HG03457 (cell line): ENCODE results near the gene FRMD4B.
"Not testable (repeated sequence)": the region's sequence is repeated elsewhere in the genome, so short reads cannot be mapped to it uniquely, and the experiment has no call there.

ENCODE experiments used
- ATAC-seq: cut with Tn5 transposase; IDR thresholded peaks from one replicate; pipeline ENCODE4 v1.9.1; 2021; ENCODE audit warnings: moderate number of reproducible peaks; ENCODE audit not compliant: unreplicated experiment

FRMD4B gene

GRCh38 chr3:69292185-69292584, 93.7 kb downstream of the FRMD4B start:
- no peak for ATAC-seq

GRCh38 chr3:69290430-69290829, 95.5 kb downstream of the FRMD4B start:
- no peak for ATAC-seq

- no peak for ATAC-seq
Measured at GRCh38 chr3:69290006-69290405, 95.9 kb downstream of the FRMD4B start.

DNA sequence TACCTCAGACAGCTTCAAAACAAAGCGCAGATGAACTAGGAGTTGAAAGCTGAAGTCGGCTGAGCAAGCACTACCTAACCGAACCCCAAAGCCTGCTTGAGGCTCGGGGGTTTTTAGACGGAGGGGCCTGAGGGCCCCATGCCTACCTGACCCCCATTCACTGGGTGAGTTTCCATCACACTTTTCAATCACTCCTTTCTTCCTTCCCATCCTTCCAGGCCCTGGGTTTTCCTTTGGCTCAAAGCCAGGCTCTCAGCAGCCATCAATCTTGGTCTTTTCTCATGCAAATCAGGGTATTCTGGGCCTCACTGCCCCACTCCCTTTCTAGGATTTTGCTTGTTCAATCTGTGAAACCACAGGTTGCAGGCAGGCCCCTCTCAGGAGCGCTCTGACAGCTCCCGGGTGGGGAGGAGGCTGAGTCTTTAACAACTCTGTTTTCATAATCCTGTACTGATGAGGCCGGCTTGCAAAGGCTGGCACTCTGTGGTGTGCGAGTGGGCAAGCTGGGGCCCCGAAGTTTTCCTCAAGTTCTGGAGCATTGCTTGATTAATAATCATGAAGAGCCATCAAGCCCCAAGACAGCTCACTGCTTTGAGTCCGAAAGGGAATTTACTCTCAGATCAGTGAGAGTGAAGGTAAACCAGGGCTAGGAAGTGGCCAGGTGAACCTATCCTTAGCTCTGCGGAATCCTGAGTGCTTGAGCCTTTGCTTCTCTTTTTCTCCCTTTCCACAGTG, 97.6 kb downstream of the FRMD4B start:
- no peak for ATAC-seq

- ATAC-seq, result no peak
Measured at GRCh38 chr3:69283913-69284611, 101.8 kb downstream of the FRMD4B start.

- no peak for ATAC-seq
Measured at GRCh38 chr3:69283496-69283895, 102.4 kb downstream of the FRMD4B start.

DNA sequence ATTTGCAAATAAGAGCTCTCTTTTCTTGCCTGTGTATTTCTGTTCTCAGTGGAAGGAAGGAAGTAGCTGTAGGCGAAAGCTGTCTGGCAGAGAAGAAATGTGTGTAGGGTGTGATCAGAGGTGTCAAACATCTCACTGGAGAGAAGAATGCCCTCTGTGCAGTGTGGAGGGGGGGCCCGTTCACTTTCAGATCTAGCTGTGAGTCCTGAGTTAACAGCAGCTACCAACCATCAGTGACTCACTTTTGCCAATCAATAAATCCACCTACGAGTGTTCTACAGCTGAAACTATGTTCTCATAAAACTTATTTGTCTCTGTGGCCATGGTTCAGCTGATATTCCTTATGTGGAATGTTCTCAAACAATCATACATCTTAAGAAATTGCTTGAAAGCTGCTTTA, 103.7 kb downstream of the FRMD4B start:
- no peak for ATAC-seq

DNA sequence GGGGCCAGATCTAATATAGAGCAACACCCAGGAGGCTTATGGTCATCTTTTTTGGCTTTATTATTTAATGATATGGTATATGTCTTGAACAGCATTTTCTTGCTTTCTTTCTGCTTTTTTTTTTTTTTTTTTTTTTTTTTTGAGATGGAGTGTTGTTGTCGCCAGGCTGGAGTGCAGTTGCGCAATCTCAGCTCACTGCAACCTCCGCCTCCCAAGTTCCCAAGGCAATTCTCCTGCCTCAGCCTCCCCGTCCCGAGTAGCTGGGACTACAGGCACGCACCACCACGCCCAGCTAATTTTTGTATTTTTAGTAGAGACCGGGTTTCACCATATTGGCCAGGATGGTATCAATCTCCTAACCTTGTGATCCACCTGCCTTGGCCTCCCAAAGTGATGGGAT, 108.5 kb downstream of the FRMD4B start:
- ATAC-seq, result not testable (repeated sequence)

GRCh38 chr3:69276884-69277283, 109.0 kb downstream of the FRMD4B start:
- ATAC-seq, result no peak

- ATAC-seq, result not testable (repeated sequence)
Measured at GRCh38 chr3:69276191-69276590, 109.7 kb downstream of the FRMD4B start.

DNA sequence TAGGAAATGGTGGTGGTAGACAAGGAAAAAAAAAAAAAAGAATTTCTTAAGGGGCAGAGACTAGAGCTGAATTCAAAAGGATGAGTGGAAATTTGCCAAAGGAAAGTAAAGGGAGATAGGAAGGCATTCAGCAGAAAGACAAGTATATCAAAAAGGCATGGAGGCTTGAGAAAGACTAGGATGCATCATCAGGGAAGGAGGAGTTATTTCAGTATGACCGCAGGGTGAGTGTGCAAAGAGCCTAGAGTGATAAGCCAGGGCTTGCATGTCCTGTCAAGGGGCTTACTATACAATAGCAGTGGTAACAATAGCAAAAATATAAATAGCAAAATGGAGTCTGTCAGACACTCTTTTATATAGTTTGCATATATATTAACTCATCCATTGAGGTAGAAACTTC, 112.0 kb downstream of the FRMD4B start:
- no peak for ATAC-seq

DNA sequence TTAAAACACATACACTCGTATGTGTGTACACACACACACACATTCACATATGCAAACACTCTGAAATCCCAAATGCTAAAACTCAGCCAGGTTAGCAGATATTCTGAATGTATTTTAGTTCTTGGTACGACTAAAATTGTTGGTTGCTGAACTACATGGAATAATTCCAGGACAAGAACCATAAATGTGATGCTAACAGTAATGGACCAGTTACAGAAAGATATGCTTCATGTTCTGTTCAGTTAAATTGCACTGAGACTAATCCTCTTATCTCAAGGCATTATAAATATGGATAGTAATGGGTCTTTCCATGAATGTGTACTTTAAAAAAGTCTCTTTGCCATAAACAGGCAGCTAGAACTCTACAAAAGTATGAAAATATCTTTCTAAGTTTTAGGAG, 113.3 kb downstream of the FRMD4B start:
- ATAC-seq, result no peak

DNA sequence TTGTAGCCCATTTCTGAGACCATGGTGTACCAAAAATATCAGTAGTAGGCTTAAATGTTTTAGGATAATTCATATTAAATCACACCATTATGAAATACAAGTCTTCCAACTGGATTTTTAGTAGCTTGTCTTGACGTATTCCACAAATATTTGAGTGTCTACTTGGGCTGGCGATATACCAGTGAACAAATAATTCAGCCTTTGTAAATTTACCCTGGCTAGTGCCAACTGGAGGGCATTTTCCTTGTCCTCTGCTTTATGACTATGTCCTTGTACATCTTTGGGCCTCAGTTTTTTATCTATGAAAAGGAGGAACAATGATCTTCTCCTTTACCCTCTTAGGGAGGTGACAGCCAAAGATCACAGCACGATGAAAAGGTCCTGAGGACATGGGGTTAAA, 114.8 kb downstream of the FRMD4B start:
- ATAC-seq, result no peak

GRCh38 chr3:69266585-69266984, 119.3 kb downstream of the FRMD4B start:
- ATAC-seq, result no peak

DNA sequence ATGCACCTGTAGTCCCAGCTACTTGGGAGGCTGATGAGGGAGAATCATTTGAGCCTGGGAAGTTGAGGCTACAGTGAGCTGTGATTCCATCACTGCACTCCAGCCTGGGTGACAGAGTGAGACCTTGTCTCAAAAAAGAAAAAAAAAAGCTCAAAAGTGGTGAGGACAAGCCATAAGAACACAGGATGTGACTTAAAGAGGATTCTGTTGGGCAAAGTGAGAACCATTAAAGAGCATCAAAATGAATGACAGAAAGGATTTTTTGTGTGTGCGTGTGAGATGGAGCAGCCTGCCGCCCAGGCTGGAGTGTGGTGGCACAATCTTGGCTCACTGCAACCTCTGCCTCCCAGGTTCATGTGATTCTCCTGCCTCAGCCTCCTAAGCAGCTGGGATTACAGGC, 119.8 kb downstream of the FRMD4B start:
- ATAC-seq, result not testable (repeated sequence)

GRCh38 chr3:69260843-69261405, 125.0 kb downstream of the FRMD4B start:
- not testable (repeated sequence) for ATAC-seq

- no peak for ATAC-seq
Measured at GRCh38 chr3:69260216-69260787, 125.6 kb downstream of the FRMD4B start.

GRCh38 chr3:69259125-69259524, 126.8 kb downstream of the FRMD4B start:
- ATAC-seq, result no peak

DNA sequence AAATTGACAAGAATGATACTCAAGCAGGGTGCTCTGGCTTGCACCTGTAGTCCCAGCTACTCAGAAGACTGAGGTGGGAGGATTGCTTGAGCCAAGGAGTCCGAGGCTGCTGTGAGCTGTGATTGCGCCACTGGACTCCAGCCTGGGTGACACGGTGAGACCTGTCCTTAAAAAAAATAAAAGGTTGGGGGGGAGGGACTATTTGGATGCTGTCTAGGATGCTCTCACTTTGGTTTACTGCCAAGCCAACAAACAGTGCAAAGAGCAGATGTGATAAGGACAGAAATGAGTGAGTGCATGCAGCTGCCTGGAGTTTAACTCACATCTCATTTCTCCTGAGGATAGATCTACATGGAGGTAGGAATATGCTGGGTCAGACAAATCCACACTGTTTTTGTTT, 130.0 kb downstream of the FRMD4B start:
- ATAC-seq, result no peak

GRCh38 chr3:69254351-69254750, 131.5 kb downstream of the FRMD4B start:
- no peak for ATAC-seq

- ATAC-seq, result no peak
Measured at GRCh38 chr3:69252631-69253030, 133.3 kb downstream of the FRMD4B start.

- ATAC-seq, result no peak
Measured at GRCh38 chr3:69252141-69252540, 133.7 kb downstream of the FRMD4B start.
